Measurements from ENCODE around the gene CENPK. TPM values are rescaled to one million over a fixed set of nuclear protein-coding genes. Genes with fewer than 3 reads are reported as not detected.
"Not testable (repeated sequence)": the region's sequence is repeated elsewhere in the genome, so short reads cannot be mapped to it uniquely, and the experiment has no call there.

Gene CENPK
- total RNA-seq, 1 donor from 2014 or later = 28.9 TPM

DNA sequence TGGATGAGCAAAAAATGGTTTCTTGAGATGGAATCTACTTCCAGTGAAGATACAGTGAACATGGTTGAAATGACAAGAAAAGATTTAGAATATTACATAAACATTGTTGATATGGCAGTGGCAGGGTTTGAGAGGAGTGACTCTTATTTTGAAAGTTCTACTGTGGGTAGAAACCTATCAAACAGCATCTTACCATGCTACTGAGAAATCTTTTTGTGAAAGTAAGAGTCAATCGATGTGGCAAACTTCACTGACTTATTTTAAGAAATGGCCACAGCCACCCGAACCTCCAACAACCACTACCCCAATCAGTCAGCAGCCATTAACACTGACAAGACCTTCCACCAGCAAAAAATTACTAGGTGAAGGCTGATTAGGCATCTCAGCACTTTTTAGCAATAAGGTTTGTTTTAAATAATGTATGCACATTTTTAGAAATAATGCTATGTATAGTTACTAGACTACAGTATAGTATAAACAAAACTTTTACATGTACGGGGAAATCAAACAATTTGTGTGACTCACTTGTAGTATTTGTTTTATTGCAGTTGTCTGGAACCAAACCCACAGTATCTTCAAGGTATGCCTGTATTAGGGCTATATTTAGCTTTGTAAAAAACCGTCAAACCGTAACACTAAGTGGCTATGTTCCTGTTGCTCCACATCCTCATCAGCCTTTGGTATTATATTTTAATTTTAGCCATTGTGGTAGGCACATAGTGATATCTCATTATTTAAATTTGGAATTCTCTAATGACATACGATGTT, 50.6 kb downstream of the CENPK start:
- H3K4me3 Mint-ChIP-seq (ENCODE audit: unreplicated experiment) = no peak overlapping the region
- H3K9me3 Mint-ChIP-seq (ENCODE audit: unreplicated experiment) = no peaks in the 10 kb centered on the region
- TF ChIP-seq, protein P1, sequence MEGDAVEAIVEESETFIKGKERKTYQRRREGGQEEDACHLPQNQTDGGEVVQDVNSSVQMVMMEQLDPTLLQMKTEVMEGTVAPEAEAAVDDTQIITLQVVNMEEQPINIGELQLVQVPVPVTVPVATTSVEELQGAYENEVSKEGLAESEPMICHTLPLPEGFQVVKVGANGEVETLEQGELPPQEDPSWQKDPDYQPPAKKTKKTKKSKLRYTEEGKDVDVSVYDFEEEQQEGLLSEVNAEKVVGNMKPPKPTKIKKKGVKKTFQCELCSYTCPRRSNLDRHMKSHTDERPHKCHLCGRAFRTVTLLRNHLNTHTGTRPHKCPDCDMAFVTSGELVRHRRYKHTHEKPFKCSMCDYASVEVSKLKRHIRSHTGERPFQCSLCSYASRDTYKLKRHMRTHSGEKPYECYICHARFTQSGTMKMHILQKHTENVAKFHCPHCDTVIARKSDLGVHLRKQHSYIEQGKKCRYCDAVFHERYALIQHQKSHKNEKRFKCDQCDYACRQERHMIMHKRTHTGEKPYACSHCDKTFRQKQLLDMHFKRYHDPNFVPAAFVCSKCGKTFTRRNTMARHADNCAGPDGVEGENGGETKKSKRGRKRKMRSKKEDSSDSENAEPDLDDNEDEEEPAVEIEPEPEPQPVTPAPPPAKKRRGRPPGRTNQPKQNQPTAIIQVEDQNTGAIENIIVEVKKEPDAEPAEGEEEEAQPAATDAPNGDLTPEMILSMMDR (IDR thresholded peaks at IDR 0.05; ENCODE audit: unreplicated experiment) = no peak
- H3K4me1 Mint-ChIP-seq (ENCODE audit: unreplicated experiment) = no peaks in the 10 kb centered on the region
- no peak overlapping the region for H3K27ac Mint-ChIP-seq (ENCODE audit: unreplicated experiment)
- H3K36me3 Mint-ChIP-seq (ENCODE audit: low read depth, unreplicated experiment) = no peaks in the 10 kb centered on the region
- no peaks in the 10 kb centered on the region for H3K27me3 Mint-ChIP-seq (ENCODE audit: unreplicated experiment)
- DNase-seq (ENCODE audit: low spot score) = no peak

DNA sequence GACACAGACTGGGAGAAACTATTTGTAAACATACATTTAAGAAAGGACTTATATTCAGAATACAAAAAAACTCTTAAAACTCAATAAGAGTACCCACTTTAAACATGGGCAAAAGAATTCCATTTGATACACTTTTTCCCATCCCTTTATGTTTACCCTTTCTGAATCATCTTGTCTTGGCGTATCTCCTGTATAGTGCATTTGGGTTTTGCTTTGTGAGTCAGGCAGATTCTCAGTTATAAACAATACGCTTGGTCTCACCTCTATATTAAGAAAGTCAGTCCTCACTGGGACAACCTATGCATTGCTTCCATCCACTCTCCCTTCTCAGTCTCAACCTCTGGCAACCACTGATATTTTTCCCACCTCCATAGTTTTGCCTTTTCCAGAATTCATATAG, 54.0 kb downstream of the CENPK start:
- H3K27ac Mint-ChIP-seq (ENCODE audit: unreplicated experiment) = no peak overlapping the region
- DNase-seq (ENCODE audit: low spot score) = no peak
- H3K9me3 Mint-ChIP-seq (ENCODE audit: unreplicated experiment) = no peaks in the 10 kb centered on the region
- no peaks in the 10 kb centered on the region for H3K27me3 Mint-ChIP-seq (ENCODE audit: unreplicated experiment)
- no peak overlapping the region for H3K4me3 Mint-ChIP-seq (ENCODE audit: unreplicated experiment)
- TF ChIP-seq, protein P1 (IDR thresholded peaks at IDR 0.05; ENCODE audit: unreplicated experiment) = no peak
- H3K36me3 Mint-ChIP-seq (ENCODE audit: low read depth, unreplicated experiment) = no peaks in the 10 kb centered on the region
- no peaks in the 10 kb centered on the region for H3K4me1 Mint-ChIP-seq (ENCODE audit: unreplicated experiment)

GRCh38 chr5:65506961-65507360, 56.0 kb downstream of the CENPK start:
- H3K4me3 Mint-ChIP-seq (ENCODE audit: unreplicated experiment) = no peak overlapping the region
- H3K36me3 Mint-ChIP-seq (ENCODE audit: low read depth, unreplicated experiment) = no peaks in the 10 kb centered on the region
- no peak for DNase-seq (ENCODE audit: low spot score)
- H3K9me3 Mint-ChIP-seq (ENCODE audit: unreplicated experiment) = no peaks in the 10 kb centered on the region
- H3K4me1 Mint-ChIP-seq (ENCODE audit: unreplicated experiment) = no peaks in the 10 kb centered on the region
- no peaks in the 10 kb centered on the region for H3K27me3 Mint-ChIP-seq (ENCODE audit: unreplicated experiment)
- no peak overlapping the region for H3K27ac Mint-ChIP-seq (ENCODE audit: unreplicated experiment)
- TF ChIP-seq, protein P1 (IDR thresholded peaks at IDR 0.05; ENCODE audit: unreplicated experiment) = no peak

- TF ChIP-seq, protein P1 (IDR thresholded peaks at IDR 0.05; ENCODE audit: unreplicated experiment) = no peak
- H3K27ac Mint-ChIP-seq (ENCODE audit: unreplicated experiment) = no peak overlapping the region
- DNase-seq (ENCODE audit: low spot score) = no peak
- H3K4me3 Mint-ChIP-seq (ENCODE audit: unreplicated experiment) = no peak overlapping the region
- H3K27me3 Mint-ChIP-seq (ENCODE audit: unreplicated experiment) = no peaks in the 10 kb centered on the region
- H3K4me1 Mint-ChIP-seq (ENCODE audit: unreplicated experiment) = no peaks in the 10 kb centered on the region
- H3K36me3 Mint-ChIP-seq (ENCODE audit: low read depth, unreplicated experiment) = no peaks in the 10 kb centered on the region
- no peaks in the 10 kb centered on the region for H3K9me3 Mint-ChIP-seq (ENCODE audit: unreplicated experiment)
Measured at GRCh38 chr5:65489119-65489518, 73.8 kb downstream of the CENPK start.

GRCh38 chr5:65488038-65488687, 74.8 kb downstream of the CENPK start:
- DNase-seq (ENCODE audit: low spot score); H3K36me3 Mint-ChIP-seq (ENCODE audit: low read depth, unreplicated experiment); H3K4me3 Mint-ChIP-seq (ENCODE audit: unreplicated experiment); H3K27ac Mint-ChIP-seq (ENCODE audit: unreplicated experiment); H3K27me3 Mint-ChIP-seq (ENCODE audit: unreplicated experiment); H3K4me1 Mint-ChIP-seq (ENCODE audit: unreplicated experiment); H3K9me3 Mint-ChIP-seq (ENCODE audit: unreplicated experiment): not testable (repeated sequence)
- TF ChIP-seq, protein P1 (IDR thresholded peaks at IDR 0.05; ENCODE audit: unreplicated experiment) = peak; percentile 17

GRCh38 chr5:65486803-65487202, 76.2 kb downstream of the CENPK start:
- not testable (repeated sequence) for H3K27ac Mint-ChIP-seq (ENCODE audit: unreplicated experiment); H3K27me3 Mint-ChIP-seq (ENCODE audit: unreplicated experiment); H3K9me3 Mint-ChIP-seq (ENCODE audit: unreplicated experiment); H3K4me3 Mint-ChIP-seq (ENCODE audit: unreplicated experiment); H3K36me3 Mint-ChIP-seq (ENCODE audit: low read depth, unreplicated experiment); DNase-seq (ENCODE audit: low spot score)
- H3K4me1 Mint-ChIP-seq (ENCODE audit: unreplicated experiment) = peaks cover 13% of the 10 kb centered on the region
